ENCODE data around the gene MBD4. TPM values are rescaled to one million over a fixed set of nuclear protein-coding genes. Genes with fewer than 3 reads are reported as not detected.
"Not testable (repeated sequence)": the region's sequence is repeated elsewhere in the genome, so short reads cannot be mapped to it uniquely, and the experiment has no call there.

MBD4 gene
- total RNA-seq, 1 experiment from 2014 or later = 50.9 TPM

DNA sequence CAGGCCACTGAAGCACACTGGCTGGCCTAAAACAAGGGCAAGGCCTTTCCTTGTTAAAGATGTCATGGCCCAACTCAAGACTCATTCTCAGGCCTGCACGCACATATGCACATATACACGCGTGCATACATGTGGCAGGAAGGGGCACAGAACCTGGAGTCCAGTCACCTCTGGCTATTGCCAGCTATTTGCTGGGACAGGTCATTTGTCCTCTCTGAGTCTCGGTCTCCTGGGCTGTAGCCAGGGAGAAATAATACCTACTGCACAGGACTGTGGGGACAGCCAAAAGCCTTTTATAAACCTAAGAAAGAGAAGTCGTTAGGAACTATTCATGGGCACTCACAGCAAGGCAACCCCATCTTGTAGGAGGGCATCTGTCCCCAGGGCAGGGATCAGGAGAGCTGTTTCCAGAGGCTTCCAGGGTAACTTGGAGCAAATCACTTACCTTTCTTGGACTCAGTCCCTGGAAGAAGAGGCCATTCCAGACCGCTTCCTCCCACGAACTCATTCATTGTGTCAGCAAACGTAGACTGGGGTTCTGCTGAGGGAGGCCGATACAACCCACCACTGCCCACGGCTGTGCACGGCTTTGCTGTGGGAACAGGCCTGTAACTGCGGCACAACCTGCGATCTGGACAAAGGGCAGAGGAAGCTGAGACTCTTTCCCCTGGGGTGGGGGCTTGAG lies 47.6 kb upstream of the MBD4 start:
- no peaks in the 10 kb centered on the region for H3K27me3 ChIP-seq (replicated peaks; ENCODE audit: insufficient read depth, low read depth, low read length, poor library complexity)
- no peaks in the 10 kb centered on the region for H3K4me1 ChIP-seq (ENCODE audit: insufficient read depth, low read length, poor library complexity, severe bottlenecking)
- CTCF ChIA-PET = no interaction called here
- DNase-seq (ENCODE audit: low spot score) = no peak
- H3K36me3 ChIP-seq (ENCODE audit: insufficient read depth, low read length, poor library complexity, severe bottlenecking) = no peaks in the 10 kb centered on the region
- TF ChIP-seq EZH2 (IDR thresholded peaks at IDR 0.05; ENCODE audit: borderline replicate concordance, low read depth, low read length, poor library complexity, severe bottlenecking) = no peak
- TF ChIP-seq, protein P1, sequence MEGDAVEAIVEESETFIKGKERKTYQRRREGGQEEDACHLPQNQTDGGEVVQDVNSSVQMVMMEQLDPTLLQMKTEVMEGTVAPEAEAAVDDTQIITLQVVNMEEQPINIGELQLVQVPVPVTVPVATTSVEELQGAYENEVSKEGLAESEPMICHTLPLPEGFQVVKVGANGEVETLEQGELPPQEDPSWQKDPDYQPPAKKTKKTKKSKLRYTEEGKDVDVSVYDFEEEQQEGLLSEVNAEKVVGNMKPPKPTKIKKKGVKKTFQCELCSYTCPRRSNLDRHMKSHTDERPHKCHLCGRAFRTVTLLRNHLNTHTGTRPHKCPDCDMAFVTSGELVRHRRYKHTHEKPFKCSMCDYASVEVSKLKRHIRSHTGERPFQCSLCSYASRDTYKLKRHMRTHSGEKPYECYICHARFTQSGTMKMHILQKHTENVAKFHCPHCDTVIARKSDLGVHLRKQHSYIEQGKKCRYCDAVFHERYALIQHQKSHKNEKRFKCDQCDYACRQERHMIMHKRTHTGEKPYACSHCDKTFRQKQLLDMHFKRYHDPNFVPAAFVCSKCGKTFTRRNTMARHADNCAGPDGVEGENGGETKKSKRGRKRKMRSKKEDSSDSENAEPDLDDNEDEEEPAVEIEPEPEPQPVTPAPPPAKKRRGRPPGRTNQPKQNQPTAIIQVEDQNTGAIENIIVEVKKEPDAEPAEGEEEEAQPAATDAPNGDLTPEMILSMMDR (conservative IDR thresholded peaks at IDR 0.05; ENCODE audit: low read depth, low read length) = no peak
- H3K4me3 ChIP-seq (ENCODE audit: low read depth, low read length, poor library complexity, severe bottlenecking) = no peak overlapping the region
- intact Hi-C loops (cut with micrococcal nuclease; ENCODE audit: unreplicated experiment) = loop anchor here (10.0 kb wide), 1 partner anchor 607 kb away; no protein-coding TSS in a partner anchor
- POLR2A ChIA-PET (ENCODE audit: low non-redundant PET) = no interaction called here
- BruUV-seq (replicated peaks) = no TSS peak
- no peak overlapping the region for H3K27ac ChIP-seq (ENCODE audit: low read depth, low read length, poor library complexity, severe bottlenecking)
- no peaks in the 10 kb centered on the region for H3K9me3 ChIP-seq (ENCODE audit: low read depth, low read length, poor library complexity, severe bottlenecking)

DNA sequence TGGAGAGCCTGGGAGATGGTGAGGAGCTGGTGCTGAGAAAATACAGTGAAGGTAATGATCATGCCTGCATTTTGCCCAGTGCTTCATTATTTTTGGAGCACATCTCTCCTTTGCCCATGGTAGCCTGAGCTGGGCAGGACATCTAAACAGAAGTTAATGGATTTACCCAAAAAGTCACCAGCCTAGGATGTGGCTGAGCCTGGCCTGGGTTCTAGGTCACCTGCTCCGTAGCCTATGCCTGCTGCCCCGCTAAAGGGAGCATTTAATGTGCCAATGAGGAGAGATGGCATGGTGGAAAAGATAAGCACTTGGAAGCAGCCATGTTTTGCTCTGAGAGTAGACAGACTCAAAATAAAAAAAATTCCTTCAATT lies 46.9 kb upstream of the MBD4 start:
- Histone ChIP-seq H3K4me1 (ENCODE audit: insufficient read depth, low read length, poor library complexity, severe bottlenecking) (no peaks in the 10 kb centered on the region), H3K27me3 (replicated peaks; ENCODE audit: insufficient read depth, low read depth, low read length, poor library complexity) (no peaks in the 10 kb centered on the region), H3K4me3 (ENCODE audit: low read depth, low read length, poor library complexity, severe bottlenecking) (no peak overlapping the region), H3K27ac (ENCODE audit: low read depth, low read length, poor library complexity, severe bottlenecking) (no peak overlapping the region), H3K36me3 (ENCODE audit: insufficient read depth, low read length, poor library complexity, severe bottlenecking) (no peaks in the 10 kb centered on the region), H3K9me3 (ENCODE audit: low read depth, low read length, poor library complexity, severe bottlenecking) (no peaks in the 10 kb centered on the region)
- ChIA-PET CTCF (no interaction called here), POLR2A (ENCODE audit: low non-redundant PET) (no interaction called here)
- intact Hi-C loops (cut with micrococcal nuclease; ENCODE audit: unreplicated experiment) = loop anchor here (10.0 kb wide), 1 partner anchor 608 kb away; no protein-coding TSS in a partner anchor
- no TSS peak for BruUV-seq (replicated peaks)
- DNase-seq (ENCODE audit: low spot score) = no peak
- TF ChIP-seq, protein P1 (conservative IDR thresholded peaks at IDR 0.05; ENCODE audit: low read depth, low read length) = no peak
- TF ChIP-seq EZH2 (IDR thresholded peaks at IDR 0.05; ENCODE audit: borderline replicate concordance, low read depth, low read length, poor library complexity, severe bottlenecking) = no peak

DNA sequence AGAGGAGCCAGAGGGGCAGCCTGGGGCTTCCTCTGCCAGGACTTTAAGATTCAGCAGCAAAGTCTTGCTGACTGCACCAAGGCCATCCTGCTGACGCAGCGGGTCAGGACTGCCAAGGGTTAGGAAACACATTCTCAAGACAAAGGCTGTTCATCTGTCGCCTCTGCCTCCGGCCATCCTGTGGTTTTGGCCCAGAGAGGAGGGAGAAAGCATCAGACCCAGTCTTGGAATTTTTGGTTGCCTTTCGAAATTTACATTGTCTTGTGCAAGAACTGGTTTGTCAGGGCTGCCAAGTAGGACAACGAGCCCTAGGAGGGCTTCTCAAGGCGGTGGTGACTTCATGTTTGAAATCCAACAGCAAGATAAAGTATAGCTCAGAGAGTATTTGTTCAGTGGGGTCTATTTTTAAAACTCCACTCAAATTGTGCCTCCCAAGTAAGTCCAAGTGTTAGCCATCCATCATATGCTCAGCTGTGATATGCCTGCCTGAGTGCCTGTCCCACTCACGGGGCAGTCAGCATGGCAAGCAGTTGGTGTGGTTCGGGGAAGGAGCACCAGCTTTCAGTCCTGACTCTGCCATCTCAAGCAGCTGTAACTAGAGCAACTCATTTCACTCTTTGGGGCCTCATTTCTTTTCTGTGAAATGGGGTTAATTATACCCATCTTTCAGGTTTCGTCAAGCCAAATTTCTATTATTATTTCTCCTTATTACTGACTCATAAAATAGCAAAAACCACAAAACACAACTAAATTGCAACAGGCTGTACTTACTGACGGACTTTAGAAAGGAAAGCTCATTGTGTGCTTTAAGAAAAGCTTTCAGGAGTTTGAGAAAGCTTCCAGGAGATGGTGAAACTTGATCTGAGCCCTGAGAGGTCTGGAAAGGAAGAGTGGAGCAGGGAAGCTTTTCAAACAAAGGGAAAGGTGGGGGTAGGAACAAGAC lies 46.2 kb upstream of the MBD4 start:
- Histone ChIP-seq H3K36me3 (ENCODE audit: insufficient read depth, low read length, poor library complexity, severe bottlenecking) (no peaks in the 10 kb centered on the region), H3K27ac (ENCODE audit: low read depth, low read length, poor library complexity, severe bottlenecking) (no peak overlapping the region), H3K4me1 (ENCODE audit: insufficient read depth, low read length, poor library complexity, severe bottlenecking) (no peaks in the 10 kb centered on the region), H3K4me3 (ENCODE audit: low read depth, low read length, poor library complexity, severe bottlenecking) (no peak overlapping the region), H3K27me3 (replicated peaks; ENCODE audit: insufficient read depth, low read depth, low read length, poor library complexity) (no peaks in the 10 kb centered on the region), H3K9me3 (ENCODE audit: low read depth, low read length, poor library complexity, severe bottlenecking) (no peaks in the 10 kb centered on the region)
- ChIA-PET POLR2A (ENCODE audit: low non-redundant PET) (no interaction called here), CTCF (no interaction called here)
- intact Hi-C loops (cut with micrococcal nuclease; ENCODE audit: unreplicated experiment) = loop anchor here (10.0 kb wide), 1 partner anchor 609 kb away; no protein-coding TSS in a partner anchor
- no peak for DNase-seq (ENCODE audit: low spot score)
- TF ChIP-seq EZH2 (IDR thresholded peaks at IDR 0.05; ENCODE audit: borderline replicate concordance, low read depth, low read length, poor library complexity, severe bottlenecking) = no peak
- TF ChIP-seq, protein P1 (conservative IDR thresholded peaks at IDR 0.05; ENCODE audit: low read depth, low read length) = no peak
- no TSS peak for BruUV-seq (replicated peaks)

DNA sequence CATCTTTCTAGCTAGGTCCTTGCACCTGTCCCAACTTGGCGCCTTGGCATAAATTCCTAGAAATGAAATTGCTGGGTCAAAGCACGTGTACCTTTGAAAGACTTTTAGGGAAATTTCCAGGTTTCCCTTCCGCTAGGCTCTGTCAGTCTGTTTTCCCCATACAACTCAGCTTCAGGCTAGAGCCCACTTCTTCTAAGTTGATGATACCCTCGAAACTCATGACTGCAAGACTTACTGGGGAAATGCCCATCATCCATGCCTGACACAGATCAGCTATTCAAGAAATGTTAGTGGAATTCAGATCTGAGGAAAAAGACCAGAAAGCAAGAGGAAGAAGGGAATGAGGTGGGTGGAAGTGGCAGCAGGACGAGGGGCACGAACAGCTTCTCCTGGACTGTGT lies 45.4 kb upstream of the MBD4 start:
- H3K27me3 ChIP-seq (replicated peaks; ENCODE audit: insufficient read depth, low read depth, low read length, poor library complexity); CTCF ChIA-PET; H3K4me3 ChIP-seq (ENCODE audit: low read depth, low read length, poor library complexity, severe bottlenecking); H3K27ac ChIP-seq (ENCODE audit: low read depth, low read length, poor library complexity, severe bottlenecking); POLR2A ChIA-PET (ENCODE audit: low non-redundant PET); DNase-seq (ENCODE audit: low spot score); BruUV-seq (replicated peaks); H3K36me3 ChIP-seq (ENCODE audit: insufficient read depth, low read length, poor library complexity, severe bottlenecking); H3K4me1 ChIP-seq (ENCODE audit: insufficient read depth, low read length, poor library complexity, severe bottlenecking); H3K9me3 ChIP-seq (ENCODE audit: low read depth, low read length, poor library complexity, severe bottlenecking): not testable (repeated sequence)
- intact Hi-C loops (cut with micrococcal nuclease; ENCODE audit: unreplicated experiment) = loop anchor here (10.0 kb wide), 1 partner anchor 610 kb away; no protein-coding TSS in a partner anchor
